WTC11 (cell line): ENCODE results near the gene PTH1R. TPM values are rescaled to one million over a fixed set of nuclear protein-coding genes. Genes with fewer than 3 reads are reported as not detected.

Experiments
- ATAC-seq: fragments of 200-7000 bp; cut with Tn5 transposase; 2 replicates; pipeline ENCODE4 v1.10.0; 2021; ENCODE audit warnings: mild to moderate bottlenecking, moderate library complexity
- CTCF ChIA-PET: fragments of 300-600 bp; sonication (Branson Sonifier 250); formaldehyde crosslinking; loops from one replicate; lab custom pipeline; 2021; ENCODE audit warnings: antibody characterized with exemption; lab: Charles Lee
- POLR2A ChIA-PET: fragments of 350-600 bp; sonication (Branson Sonifier 250); formaldehyde crosslinking; loops from one replicate; lab custom pipeline; 2021; ENCODE audit warnings: antibody characterized with exemption; lab: Charles Lee
- DNase-seq: peaks from one replicate; pipeline ENCODE4 v3.0.0; 2021; ENCODE audit warnings: low spot score
- H3K27ac Mint-ChIP-seq: 2 replicates; pipeline ENCODE4 v1.8.0; 2021; ENCODE audit warnings: mixed read lengths
- H3K27me3 Mint-ChIP-seq: 2 replicates; pipeline ENCODE4 v1.8.0; 2021; ENCODE audit warnings: low read depth, mild to moderate bottlenecking, moderate library complexity, mixed read lengths
- H3K36me3 Mint-ChIP-seq: 2 replicates; pipeline ENCODE4 v1.8.0; 2021; ENCODE audit warnings: mixed read lengths
- H3K4me1 Mint-ChIP-seq: 2 replicates; pipeline ENCODE4 v1.8.0; 2022; ENCODE audit warnings: mixed read lengths
- H3K4me3 Mint-ChIP-seq: 2 replicates; pipeline ENCODE4 v1.8.0; 2021; ENCODE audit warnings: mild to moderate bottlenecking, moderate library complexity, mixed read lengths
- H3K9me3 Mint-ChIP-seq: 2 replicates; pipeline ENCODE4 v1.8.0; 2021; ENCODE audit warnings: mixed read lengths
- ATF1 ChIP-seq: sonication (generic); formaldehyde crosslinking; IDR thresholded peaks from 2 replicates; pipeline ENCODE4 v1.8.1; 2023; ENCODE audit warnings: mild to moderate bottlenecking, moderate library complexity, missing genetic modification reagents
- ATF2 ChIP-seq: sonication (generic); formaldehyde crosslinking; IDR thresholded peaks from 2 replicates; pipeline ENCODE4 v1.8.1; 2022; ENCODE audit warnings: low read depth, missing genetic modification reagents, borderline replicate concordance
- CBFB ChIP-seq: sonication (generic); formaldehyde crosslinking; IDR thresholded peaks from 2 replicates; pipeline ENCODE4 v1.8.1; 2022; ENCODE audit warnings: mild to moderate bottlenecking, low read depth, missing genetic modification reagents
- CREM ChIP-seq: sonication (generic); formaldehyde crosslinking; IDR thresholded peaks from 2 replicates; pipeline ENCODE4 v1.8.1; 2022; ENCODE audit warnings: mild to moderate bottlenecking, missing genetic modification reagents, moderate library complexity
- CTCF ChIP-seq: fragments of 200-600 bp; IDR thresholded peaks from 2 replicates; pipeline ENCODE4 v1.8.0; 2022; ENCODE audit warnings: antibody characterized with exemption
- EMX1 ChIP-seq: fragments of 250-450 bp; sonication (Bioruptor Pico); IDR thresholded peaks from 2 replicates; pipeline ENCODE4 v1.8.0; 2021; ENCODE audit warnings: mild to moderate bottlenecking
- FOXJ3 ChIP-seq: sonication (generic); formaldehyde crosslinking; IDR thresholded peaks from 2 replicates; pipeline ENCODE4 v1.9.0; 2021; ENCODE audit warnings: missing genetic modification reagents, mild to moderate bottlenecking, borderline replicate concordance
- FOXP1 ChIP-seq: sonication (generic); formaldehyde crosslinking; IDR thresholded peaks from 2 replicates; pipeline ENCODE4 v1.8.0; 2022; ENCODE audit warnings: missing genetic modification reagents, mild to moderate bottlenecking, moderate library complexity, borderline replicate concordance
- GTF2I ChIP-seq: fragments of 250-450 bp; sonication (Bioruptor Pico); conservative IDR thresholded peaks from 2 replicates; pipeline ENCODE4 v1.4.0; 2021; ENCODE audit warnings: mild to moderate bottlenecking
- KAT7 ChIP-seq: sonication (generic); formaldehyde crosslinking; IDR thresholded peaks from 2 replicates; pipeline ENCODE4 v1.8.1; 2023; ENCODE audit warnings: missing genetic modification reagents, mild to moderate bottlenecking, borderline replicate concordance
- NR1H2 ChIP-seq: sonication (generic); formaldehyde crosslinking; IDR thresholded peaks from 2 replicates; pipeline ENCODE4 v1.9.0; 2021; ENCODE audit warnings: mild to moderate bottlenecking, moderate library complexity, missing genetic modification reagents
- RORB ChIP-seq: fragments of 250-450 bp; sonication (Bioruptor Pico); IDR thresholded peaks from 2 replicates; pipeline ENCODE4 v1.9.0; 2021; ENCODE audit warnings: mild to moderate bottlenecking
- SOX15 ChIP-seq: fragments of 250-450 bp; sonication (Bioruptor Pico); IDR thresholded peaks from 2 replicates; pipeline ENCODE4 v1.9.0; 2021; ENCODE audit warnings: mild to moderate bottlenecking
- ZNF232 ChIP-seq: sonication (generic); formaldehyde crosslinking; IDR thresholded peaks from 2 replicates; pipeline ENCODE4 v1.8.0; 2022; ENCODE audit warnings: mild to moderate bottlenecking, missing genetic modification reagents
- ZNF396 ChIP-seq: fragments of 250-450 bp; sonication (Bioruptor Pico); IDR thresholded peaks from 2 replicates; pipeline ENCODE4 v1.8.0; 2021; ENCODE audit warnings: mild to moderate bottlenecking, moderate library complexity, borderline replicate concordance
- ZNF671 ChIP-seq: fragments of 250-450 bp; sonication (Bioruptor Pico); IDR thresholded peaks from 2 replicates; pipeline ENCODE4 v1.8.0; 2021; ENCODE audit warnings: mild to moderate bottlenecking
- total RNA-seq: library from RNA; stranded (reverse); gene quantifications from 3 replicates; pipeline ENCODE4 v1.2.3, GENCODE V29; 2021
- TF ChIP-seq, protein P1 (sequence below): sonication (generic); formaldehyde crosslinking; IDR thresholded peaks from 2 replicates; pipeline ENCODE4 v1.8.1; 2022; ENCODE audit warnings: mild to moderate bottlenecking, moderate library complexity, missing genetic modification reagents
- TF ChIP-seq, protein P2 (sequence below): fragments of 250-450 bp; sonication (Bioruptor Pico); IDR thresholded peaks from 2 replicates; pipeline ENCODE4 v1.9.0; 2021; ENCODE audit warnings: mild to moderate bottlenecking
- TF ChIP-seq, protein P3 (sequence below): sonication (generic); formaldehyde crosslinking; IDR thresholded peaks from 2 replicates; pipeline ENCODE4 v1.8.1; 2023; ENCODE audit warnings: mild to moderate bottlenecking, moderate library complexity, missing genetic modification reagents

Gene PTH1R
- total RNA-seq, 1 experiment from 2014 or later = 12.0 TPM

- TF ChIP-seq, protein P1, sequence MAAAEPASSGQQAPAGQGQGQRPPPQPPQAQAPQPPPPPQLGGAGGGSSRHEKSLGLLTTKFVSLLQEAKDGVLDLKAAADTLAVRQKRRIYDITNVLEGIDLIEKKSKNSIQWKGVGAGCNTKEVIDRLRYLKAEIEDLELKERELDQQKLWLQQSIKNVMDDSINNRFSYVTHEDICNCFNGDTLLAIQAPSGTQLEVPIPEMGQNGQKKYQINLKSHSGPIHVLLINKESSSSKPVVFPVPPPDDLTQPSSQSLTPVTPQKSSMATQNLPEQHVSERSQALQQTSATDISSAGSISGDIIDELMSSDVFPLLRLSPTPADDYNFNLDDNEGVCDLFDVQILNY = no peak
- no peak for TF ChIP-seq CTCF
- no peak for TF ChIP-seq ZNF232 (CRISPR knock-in tag)
- TF ChIP-seq, protein P2, sequence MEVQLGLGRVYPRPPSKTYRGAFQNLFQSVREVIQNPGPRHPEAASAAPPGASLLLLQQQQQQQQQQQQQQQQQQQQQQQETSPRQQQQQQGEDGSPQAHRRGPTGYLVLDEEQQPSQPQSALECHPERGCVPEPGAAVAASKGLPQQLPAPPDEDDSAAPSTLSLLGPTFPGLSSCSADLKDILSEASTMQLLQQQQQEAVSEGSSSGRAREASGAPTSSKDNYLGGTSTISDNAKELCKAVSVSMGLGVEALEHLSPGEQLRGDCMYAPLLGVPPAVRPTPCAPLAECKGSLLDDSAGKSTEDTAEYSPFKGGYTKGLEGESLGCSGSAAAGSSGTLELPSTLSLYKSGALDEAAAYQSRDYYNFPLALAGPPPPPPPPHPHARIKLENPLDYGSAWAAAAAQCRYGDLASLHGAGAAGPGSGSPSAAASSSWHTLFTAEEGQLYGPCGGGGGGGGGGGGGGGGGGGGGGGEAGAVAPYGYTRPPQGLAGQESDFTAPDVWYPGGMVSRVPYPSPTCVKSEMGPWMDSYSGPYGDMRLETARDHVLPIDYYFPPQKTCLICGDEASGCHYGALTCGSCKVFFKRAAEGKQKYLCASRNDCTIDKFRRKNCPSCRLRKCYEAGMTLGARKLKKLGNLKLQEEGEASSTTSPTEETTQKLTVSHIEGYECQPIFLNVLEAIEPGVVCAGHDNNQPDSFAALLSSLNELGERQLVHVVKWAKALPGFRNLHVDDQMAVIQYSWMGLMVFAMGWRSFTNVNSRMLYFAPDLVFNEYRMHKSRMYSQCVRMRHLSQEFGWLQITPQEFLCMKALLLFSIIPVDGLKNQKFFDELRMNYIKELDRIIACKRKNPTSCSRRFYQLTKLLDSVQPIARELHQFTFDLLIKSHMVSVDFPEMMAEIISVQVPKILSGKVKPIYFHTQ (CRISPR knock-in tag) = no peak
- no peak for TF ChIP-seq CBFB (CRISPR knock-in tag)
- TF ChIP-seq, protein P3, sequence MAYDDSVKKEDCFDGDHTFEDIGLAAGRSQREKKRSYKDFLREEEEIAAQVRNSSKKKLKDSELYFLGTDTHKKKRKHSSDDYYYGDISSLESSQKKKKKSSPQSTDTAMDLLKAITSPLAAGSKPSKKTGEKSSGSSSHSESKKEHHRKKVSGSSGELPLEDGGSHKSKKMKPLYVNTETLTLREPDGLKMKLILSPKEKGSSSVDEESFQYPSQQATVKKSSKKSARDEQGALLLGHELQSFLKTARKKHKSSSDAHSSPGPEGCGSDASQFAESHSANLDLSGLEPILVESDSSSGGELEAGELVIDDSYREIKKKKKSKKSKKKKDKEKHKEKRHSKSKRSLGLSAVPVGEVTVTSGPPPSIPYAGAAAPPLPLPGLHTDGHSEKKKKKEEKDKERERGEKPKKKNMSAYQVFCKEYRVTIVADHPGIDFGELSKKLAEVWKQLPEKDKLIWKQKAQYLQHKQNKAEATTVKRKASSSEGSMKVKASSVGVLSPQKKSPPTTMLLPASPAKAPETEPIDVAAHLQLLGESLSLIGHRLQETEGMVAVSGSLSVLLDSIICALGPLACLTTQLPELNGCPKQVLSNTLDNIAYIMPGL (CRISPR knock-in tag) = no peak
- TF ChIP-seq ZNF671 = no peak
- TF ChIP-seq ZNF396 (CRISPR knock-in tag) = no peak
Observed at GRCh38 chr3:46840491-46840890, 37.0 kb upstream of the PTH1R start (continued).

DNA sequence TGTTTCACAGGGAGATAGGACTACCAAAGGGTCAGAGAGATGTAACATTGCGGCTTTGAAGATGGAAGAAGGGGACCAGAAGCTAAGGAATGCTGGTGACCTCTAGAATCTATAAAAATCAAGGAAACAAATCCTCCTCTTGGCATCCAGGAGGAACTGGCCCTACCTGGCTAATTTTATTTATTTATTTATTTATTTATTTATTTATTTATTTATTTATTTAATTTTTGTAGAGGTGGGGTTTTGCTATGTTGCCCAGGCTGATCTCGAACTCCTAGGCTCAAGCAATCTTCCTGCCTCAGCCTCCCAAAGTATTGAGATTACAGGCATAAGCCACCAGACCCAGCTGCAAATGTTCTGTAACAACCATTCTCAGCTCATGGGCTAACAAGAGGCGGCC lies 34.0 kb upstream of the PTH1R start:
- H3K9me3 Mint-ChIP-seq = peaks cover 42% of the 10 kb centered on the region
- H3K27me3 Mint-ChIP-seq = peaks cover 24% of the 10 kb centered on the region
- ChIA-PET CTCF (no interaction called here), POLR2A (no interaction called here)
- no peak overlapping the region for H3K4me3 Mint-ChIP-seq
- ATAC-seq = no peak
- DNase-seq = no peak
- peaks cover 12% of the 10 kb centered on the region for H3K4me1 Mint-ChIP-seq
- no peak for TF ChIP-seq SOX15 (CRISPR knock-in tag)
- no peak for TF ChIP-seq FOXJ3
- no peak for TF ChIP-seq NR1H2 (CRISPR knock-in tag)
- no peak for TF ChIP-seq ATF1 (CRISPR knock-in tag)
- no peak for TF ChIP-seq GTF2I (CRISPR knock-in tag)
- TF ChIP-seq FOXP1 = no peak
- no peak for TF ChIP-seq KAT7 (CRISPR knock-in tag)
- no peak overlapping the region for H3K27ac Mint-ChIP-seq
- H3K36me3 Mint-ChIP-seq = peaks cover 24% of the 10 kb centered on the region

- peaks cover 19% of the 10 kb centered on the region for H3K36me3 Mint-ChIP-seq
- CTCF ChIA-PET = interaction anchor here (1.1 to 2.7 kb wide), 5 partner anchors 23 to 127 kb away, joined by 3 to 11 read pairs (median 7); partner anchors contain the start of gene PRSS50
- H3K9me3 Mint-ChIP-seq = peaks cover 33% of the 10 kb centered on the region
Observed at GRCh38 chr3:46844397-46844796, 33.1 kb upstream of the PTH1R start.

More at GRCh38 chr3:46844397-46844796, 33.1 kb upstream of the PTH1R start:
- no peak overlapping the region for H3K4me3 Mint-ChIP-seq
- no peak for DNase-seq
- POLR2A ChIA-PET = no interaction called here
- TF ChIP-seq CREM (CRISPR knock-in tag) (no peak), ATF2 (no peak), RORB (no peak), EMX1 (CRISPR knock-in tag) (no peak)
- no peak overlapping the region for H3K27ac Mint-ChIP-seq
- ATAC-seq = no peak
- peaks cover 20% of the 10 kb centered on the region for H3K27me3 Mint-ChIP-seq
- H3K4me1 Mint-ChIP-seq = peaks cover 13% of the 10 kb centered on the region
